NCI-H524 treated with DMSO at 0.1 percent for 48 hours (cell line): ENCODE results near the gene ATP5PF.
"Not testable (repeated sequence)": the region's sequence is repeated elsewhere in the genome, so short reads cannot be mapped to it uniquely, and the experiment has no call there.

Source experiments
- DNase-seq: peaks from one replicate; lab custom pipeline; 2025; lab: John Stamatoyannopoulos, UW

Gene ATP5PF, protein sequence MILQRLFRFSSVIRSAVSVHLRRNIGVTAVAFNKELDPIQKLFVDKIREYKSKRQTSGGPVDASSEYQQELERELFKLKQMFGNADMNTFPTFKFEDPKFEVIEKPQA

GRCh38 chr21:25734904-25735645, at the start of gene ATP5PF, which contains the start of gene GABPA:
TSS of gene ATP5PF (minus strand) at chr21:25734904. CDS start at chr21:25729794, 5,110 bp downstream.
TSS of gene GABPA (plus strand) at chr21:25734972. CDS start at chr21:25741599, 6,627 bp downstream.
- peak; percentile 99 for DNase-seq

DNA sequence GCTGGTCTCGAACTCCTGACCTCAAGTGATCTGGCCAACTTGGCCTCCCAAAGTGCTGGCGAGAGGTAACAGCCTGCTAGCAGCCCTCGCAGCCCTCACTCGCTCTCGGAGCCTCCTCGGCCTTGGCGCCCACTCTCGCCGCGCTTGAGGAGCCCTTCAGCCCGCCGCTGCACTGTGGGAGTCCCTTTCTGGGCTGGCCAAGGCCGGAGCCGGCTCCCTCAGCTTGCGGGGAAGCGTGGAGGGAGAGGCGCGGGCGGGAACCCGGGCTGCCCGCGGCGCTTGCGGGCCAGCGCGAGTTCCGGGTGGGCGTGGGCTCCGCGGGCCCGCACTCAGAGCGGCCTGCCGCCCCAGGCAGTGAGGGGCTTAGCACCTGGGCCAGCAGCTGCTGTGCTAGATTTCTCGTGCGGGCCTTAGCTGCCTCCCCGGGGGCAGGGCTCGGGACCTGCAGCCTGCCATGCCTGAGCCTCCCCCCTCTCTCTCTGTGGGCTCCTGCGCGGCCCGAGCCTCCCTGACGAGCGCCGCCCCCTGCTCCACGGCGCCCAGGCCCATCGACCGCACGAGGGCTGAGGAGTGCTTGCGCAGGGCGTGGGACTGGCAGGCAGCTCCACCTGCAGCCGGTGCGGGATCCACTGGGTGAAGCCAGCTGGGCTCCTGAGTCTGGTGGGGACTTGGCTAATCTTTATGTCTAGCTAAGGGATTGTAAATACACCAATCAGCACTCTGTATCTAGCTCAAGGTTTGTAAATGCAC, 43.6 kb upstream of the ATP5PF start:
- DNase-seq = not testable (repeated sequence)

DNA sequence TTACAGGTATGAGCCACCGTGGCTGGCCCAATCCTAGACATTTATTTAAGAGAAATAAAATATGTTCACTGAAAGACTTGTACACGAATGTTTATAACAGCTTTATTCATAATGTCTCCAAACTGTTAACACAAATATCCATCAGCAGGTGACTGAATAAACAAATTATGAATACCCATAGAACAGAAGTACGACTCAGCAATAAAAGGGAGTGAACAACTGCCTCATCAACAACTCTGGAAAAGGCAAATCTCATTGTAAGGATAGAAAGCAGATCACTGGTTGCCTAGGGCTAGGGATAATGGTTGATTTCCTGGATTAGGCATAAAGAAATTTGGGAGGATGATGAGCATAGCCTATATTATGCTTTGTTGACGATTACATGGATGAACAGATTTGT, 41.7 kb upstream of the ATP5PF start:
- no peak for DNase-seq

DNA sequence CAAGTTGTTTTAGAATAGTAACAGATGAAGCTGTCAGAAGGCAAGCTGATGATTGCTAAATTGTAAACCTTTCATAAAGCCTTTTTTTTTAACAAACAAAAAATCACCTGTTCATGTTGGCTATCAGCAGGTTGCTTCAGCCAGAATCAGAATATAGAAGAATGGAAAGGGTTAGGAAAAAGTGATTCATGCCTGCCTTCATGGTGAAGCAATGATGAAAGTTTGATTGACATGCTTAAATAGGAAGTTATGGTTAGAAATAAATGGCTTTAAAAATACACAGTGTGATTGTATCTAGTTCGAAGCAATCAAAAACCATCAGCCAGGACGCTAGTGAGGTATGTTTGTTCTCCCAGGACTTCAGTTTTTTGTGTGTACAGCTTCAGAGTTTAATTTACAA, 38.0 kb upstream of the ATP5PF start:
- no peak for DNase-seq

- no peak for DNase-seq
Measured at GRCh38 chr21:25767921-25768320, 33.2 kb upstream of the ATP5PF start.

GRCh38 chr21:25764065-25764464, 29.4 kb upstream of the ATP5PF start:
- DNase-seq = no peak

DNA sequence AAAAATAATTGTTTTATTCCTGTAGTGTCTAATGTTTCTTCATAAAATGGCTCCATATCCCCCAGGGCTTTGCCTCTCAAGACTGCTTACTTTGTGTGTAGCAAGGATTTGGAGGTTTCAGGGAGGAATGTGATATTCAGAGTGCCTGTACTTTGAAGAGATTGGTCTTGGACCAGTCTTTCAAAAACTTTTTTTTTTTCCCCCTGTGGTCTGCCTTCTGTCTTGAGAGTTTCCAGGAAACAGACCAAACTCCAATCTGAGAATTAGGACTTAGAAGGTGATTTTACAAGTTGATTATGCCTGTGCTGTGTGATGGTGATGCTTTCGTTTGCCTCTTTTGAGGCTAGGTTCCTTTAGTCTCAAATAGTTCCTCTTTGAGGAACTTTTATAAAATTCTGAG, 26.0 kb upstream of the ATP5PF start:
- no peak for DNase-seq

GRCh38 chr21:25760061-25760460, 25.4 kb upstream of the ATP5PF start:
- DNase-seq = no peak

- no peak for DNase-seq
Measured at GRCh38 chr21:25759573-25759972, 24.9 kb upstream of the ATP5PF start.

DNA sequence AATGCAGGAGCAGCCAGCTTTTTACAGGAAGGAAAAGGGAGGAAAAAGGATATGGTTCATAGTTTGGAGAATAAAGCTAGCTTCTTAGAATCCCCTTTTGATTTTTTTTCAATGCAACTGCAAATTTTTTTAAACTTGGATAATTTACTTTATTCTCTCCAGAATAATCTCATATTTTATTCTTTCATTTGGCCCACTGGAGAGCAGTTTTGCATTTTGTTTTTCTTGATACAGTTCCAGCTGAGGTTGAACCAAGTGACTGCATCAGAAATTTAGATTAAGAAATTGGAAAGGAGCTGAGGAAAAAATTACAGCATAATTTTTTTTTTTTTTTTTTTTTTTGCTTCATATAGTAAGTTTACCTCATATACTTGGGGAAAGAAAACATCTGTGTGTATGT, 22.8 kb upstream of the ATP5PF start:
- no peak for DNase-seq

GRCh38 chr21:25756190-25756932, 21.7 kb upstream of the ATP5PF start:
- no peak for DNase-seq

DNA sequence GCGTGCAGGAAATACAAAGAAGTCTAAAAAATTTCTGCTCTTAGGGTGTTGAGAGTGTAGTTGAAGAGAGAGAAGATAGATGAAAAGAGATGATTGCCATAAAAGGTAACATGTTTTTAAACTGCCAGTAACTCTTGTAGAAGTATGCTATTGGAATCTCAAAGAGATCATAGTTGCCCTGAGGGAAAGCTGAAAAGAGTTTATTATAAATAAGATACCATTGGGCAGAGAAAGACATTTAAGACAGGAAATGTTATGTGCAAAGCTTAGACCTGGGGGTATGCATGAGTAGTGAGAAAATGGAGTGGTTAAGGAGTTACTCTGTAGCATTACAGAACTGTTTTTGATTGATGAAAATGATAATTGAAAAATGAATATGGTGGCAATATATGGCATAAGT, 17.7 kb upstream of the ATP5PF start:
- no peak for DNase-seq

- DNase-seq = no peak
Measured at GRCh38 chr21:25750085-25750484, 15.4 kb upstream of the ATP5PF start.

DNA sequence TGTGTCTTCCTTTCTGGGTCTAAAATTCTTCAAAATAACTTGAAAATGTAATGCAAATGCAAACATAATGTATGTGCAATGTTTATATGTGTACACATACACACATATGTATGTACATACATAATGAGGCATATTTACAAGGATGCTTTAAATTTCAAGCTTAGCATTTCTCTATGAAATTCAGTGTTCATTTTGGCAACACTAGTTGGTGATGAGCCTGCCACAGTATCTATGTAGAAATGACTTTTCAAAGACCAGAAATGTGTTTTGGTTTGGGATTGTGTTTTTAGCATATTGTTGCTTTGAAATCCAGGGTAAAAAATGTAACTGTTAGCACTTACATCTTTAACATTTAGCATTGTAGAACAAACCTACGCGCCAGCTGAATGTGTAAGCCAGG, 10.2 kb upstream of the ATP5PF start:
- DNase-seq = no peak

- DNase-seq = no peak
Measured at GRCh38 chr21:25742900-25743299, 8.2 kb upstream of the ATP5PF start.

GRCh38 chr21:25737421-25737820, 2.7 kb upstream of the ATP5PF start:
- no peak for DNase-seq

DNA sequence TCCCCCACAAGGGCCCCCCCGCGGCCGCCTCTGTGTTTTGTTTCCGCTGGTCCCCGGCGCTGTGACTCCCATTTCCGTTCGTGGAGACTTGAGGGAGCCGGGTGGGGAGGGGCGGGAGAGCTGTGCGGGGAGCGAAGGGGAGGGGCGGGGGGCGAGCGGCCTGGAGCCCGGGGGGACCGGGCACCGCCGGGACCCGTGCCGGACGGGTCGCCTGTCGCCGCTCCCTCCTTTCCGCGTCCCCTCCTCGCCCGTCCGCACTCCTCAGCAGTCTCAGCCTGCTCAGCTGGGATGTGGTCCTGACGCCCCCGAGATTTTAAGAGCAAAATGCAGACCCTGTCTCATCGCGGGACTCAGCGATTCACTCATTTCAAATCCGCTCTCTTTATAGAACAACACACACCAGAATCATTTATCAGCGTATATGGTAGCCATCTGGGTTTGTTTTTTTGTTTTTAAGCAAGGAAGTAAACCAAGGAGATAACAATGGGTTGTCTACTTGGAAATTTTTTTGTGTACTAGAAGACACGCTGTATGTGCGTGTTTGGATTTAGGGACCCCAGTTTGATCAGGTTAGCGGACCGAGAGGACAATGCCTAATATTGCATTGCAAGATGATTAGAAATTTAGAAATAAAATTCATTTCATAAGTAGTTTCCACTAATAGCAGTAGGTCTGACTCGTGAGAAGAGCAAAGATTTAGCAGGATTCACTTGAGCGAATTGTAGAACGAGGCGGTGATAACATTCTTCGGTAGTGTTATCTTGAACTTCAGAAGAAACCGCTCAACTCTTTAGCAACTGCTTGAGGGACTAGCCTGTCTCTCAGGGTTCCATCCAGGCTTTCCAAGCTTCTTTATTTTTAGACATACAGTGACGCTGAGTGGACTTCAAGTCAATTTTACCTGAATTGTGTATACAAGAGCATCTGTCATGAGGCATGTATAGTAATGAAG, 1.2 kb upstream of the ATP5PF start:
- peak; percentile 60 for DNase-seq

GRCh38 chr21:25734654-25734903, 125 bp downstream of the ATP5PF start:
- no peak for DNase-seq

DNA sequence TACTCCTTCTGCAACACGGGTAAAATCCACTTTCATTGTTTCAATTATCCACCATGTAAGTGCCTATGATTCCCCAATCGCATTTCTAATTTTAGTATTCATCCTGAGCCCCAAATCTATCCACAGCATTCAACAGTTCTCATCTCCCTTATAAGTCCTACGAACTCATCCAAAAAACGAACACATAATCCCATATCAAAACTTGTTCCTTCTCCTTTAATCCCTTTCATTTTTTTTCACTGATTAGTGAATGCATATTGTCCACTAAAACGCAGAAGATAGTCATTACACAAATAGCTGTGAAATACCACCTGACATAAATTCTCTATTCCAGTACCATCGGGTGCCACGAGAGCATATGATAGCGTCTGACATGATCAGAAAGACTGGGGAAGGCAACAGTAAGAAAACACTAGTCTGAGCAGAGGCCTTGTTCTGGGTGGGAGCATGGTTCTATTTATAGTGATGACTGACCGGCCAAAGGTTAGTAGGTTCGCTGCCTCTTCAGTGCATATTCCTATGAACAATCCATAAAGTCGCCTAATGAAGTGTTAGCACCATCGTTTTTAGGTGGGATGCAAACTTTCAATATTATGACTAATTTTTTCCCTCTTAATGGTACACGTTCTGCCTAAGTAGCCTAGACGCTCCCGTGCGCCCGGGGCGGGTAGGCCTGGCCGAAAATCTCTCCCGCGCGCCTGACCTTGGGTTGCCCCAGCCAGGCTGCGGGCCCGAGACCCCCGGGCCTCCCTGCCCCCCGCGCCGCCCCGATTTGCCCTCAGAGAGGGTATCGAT, 648 bp downstream of the ATP5PF start:
- DNase-seq = peak; percentile 7

DNA sequence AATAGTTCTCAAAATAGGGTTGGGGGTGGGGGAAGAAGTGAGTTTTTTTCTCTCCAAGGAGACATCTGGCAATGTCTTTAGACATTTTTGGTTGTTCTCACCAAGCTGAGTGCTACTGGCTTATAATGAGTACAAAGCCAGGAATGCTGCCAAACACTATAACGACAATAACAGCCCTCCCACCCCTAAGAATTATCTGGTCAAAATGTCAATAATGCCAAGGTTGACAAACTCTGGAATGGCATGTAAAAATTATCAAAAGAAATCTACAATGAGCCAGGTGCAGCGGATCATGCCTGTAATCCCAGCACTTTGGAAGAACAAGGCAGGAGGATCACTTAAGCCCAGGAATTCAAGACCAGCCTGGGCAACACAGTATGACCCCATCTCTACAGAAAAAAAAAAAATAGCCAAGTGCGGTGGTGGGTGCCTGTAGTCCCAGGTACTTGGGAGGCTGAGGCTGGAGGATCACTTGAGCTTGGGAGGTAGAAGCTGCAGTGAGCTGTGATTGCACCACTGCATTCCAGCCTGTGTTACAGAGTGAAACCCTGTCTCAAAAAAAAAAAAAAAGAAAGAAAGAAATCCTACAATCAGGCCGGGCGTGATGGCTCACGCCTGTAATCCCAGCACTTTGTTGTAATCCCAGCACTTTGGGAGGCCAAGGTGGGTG, 2.5 kb downstream of the ATP5PF start:
- DNase-seq = no peak
